NB4 (cell line): Measurements from ENCODE around the gene PSMA2.

Experiments
- DNase-seq: peaks from one replicate; pipeline ENCODE4 v3.0.0; 2010; ENCODE audit warnings: low read depth
- H3K4me3 ChIP-seq: one replicate; pipeline ENCODE4 v1.5.1; 2011; ENCODE audit warnings: mild to moderate bottlenecking, low read depth, low read length, moderate library complexity
- CTCF ChIP-seq: IDR thresholded peaks from one replicate; pipeline ENCODE4 v1.5.1; 2012; ENCODE audit warnings: low read depth, low read length
- MAX ChIP-seq: IDR thresholded peaks from 2 replicates; pipeline ENCODE4 v1.6.1; 2011; ENCODE audit warnings: low read depth, low read length
- MYC ChIP-seq: IDR thresholded peaks from 2 replicates; pipeline ENCODE4 v1.6.1; 2011; ENCODE audit warnings: low read depth, low read length
- POLR2A ChIP-seq: IDR thresholded peaks from 2 replicates; pipeline ENCODE4 v1.6.1; 2011; ENCODE audit warnings: mild to moderate bottlenecking; ENCODE audit not compliant: insufficient read length; ENCODE audit errors: extremely low read depth

PSMA2 gene

DNA sequence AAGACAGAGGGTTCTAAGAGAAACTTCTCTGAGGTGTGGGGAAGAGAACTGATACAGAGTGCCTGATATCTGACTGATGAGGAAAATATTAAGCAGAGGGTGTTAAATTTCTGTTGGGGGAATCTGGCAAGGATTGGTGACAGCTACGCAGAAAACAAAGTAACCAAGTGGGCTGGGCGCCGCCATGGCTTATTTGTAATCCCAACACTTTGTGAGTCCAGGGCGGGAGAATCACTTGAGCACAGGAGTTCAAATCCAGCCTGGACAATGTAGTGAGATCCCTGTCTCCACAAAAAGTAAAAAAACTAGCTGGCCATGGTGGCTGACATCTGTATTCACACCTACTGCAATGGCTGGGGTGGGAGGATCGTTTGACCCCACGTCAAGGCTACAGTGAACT is 18.0 kb downstream of the PSMA2 start:
- TF ChIP-seq MYC = no peak
- H3K4me3 ChIP-seq = no peak overlapping the region
- no peak for DNase-seq

GRCh38 chr7:42913591-42913990 is 18.4 kb downstream of the PSMA2 start:
- TF ChIP-seq POLR2A (no peak), CTCF (no peak), MYC (no peak), MAX (no peak)
- H3K4me3 ChIP-seq = no peak overlapping the region
- DNase-seq = peak; percentile 51

GRCh38 chr7:42911454-42912447 is 20.2 kb downstream of the PSMA2 start, which contains the start of gene C7orf25:
Gene C7orf25, minus strand, starts transcription at chr7:42912070. Its CDS starts 1,170 bp downstream, at chr7:42910900.
- TF ChIP-seq MYC (peak; percentile 94), CTCF (no peak), POLR2A (peak; percentile 58), MAX (peak; percentile 98)
- DNase-seq = peak; percentile 98
- H3K4me3 ChIP-seq = peak within 1 kb of the TSS; percentile 86

- H3K4me3 ChIP-seq = peak overlapping the region; percentile 86
- no peak for DNase-seq
- TF ChIP-seq MAX = no peak
- TF ChIP-seq POLR2A = no peak
- no peak for TF ChIP-seq CTCF
- TF ChIP-seq MYC = no peak
Observed at GRCh38 chr7:42910306-42910705, 21.7 kb downstream of the PSMA2 start.

DNA sequence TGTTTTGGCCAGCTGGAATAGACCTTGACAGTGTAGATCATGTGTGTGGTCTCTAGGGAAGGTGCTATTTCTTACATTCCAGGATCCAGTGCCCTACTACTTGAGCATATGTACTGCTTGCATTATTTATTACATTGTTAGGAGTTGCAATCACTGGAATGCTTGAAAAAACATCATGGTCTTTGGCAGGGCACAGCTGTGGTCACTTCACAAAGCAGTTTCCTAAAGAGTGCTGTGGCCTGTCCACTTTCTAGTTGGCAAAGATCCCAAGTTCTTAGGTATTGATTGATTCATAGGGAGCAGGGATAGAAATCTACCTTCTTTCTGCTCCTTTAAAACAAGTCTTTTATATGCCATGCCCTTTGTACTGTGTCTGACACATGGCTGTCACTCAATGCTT is 24.7 kb downstream of the PSMA2 start:
- DNase-seq = no peak
- no peak for TF ChIP-seq MYC
- no peak for TF ChIP-seq CTCF
- no peak for TF ChIP-seq MAX
- no peak for TF ChIP-seq POLR2A
- no peak overlapping the region for H3K4me3 ChIP-seq

DNA sequence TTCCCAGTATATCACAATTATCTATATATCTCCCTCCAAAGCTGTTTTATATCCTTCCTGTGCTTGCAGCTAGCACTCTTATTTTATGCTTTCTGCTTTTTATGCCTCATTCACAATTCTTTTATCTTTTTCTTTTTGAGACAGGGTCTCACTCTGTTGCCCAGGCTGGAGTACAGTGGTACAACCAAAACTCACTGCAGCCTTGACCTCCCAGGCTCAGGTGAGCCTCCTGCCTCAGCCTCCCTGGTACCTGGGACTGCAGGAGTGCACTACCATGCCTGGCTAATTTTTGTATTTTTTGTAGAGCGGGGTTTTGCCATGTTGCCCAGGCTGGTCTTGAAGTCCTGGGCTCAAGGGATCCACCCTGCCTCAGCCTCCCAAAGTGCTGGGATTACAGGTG is 25.8 kb downstream of the PSMA2 start:
- no peak for TF ChIP-seq MAX
- TF ChIP-seq POLR2A = no peak
- TF ChIP-seq MYC = no peak
- TF ChIP-seq CTCF = no peak
- no peak overlapping the region for H3K4me3 ChIP-seq
- DNase-seq = no peak
